HG03280 (cell line): Measurements from ENCODE around the gene MLST8.
A peak's percentile ranks its signal among the peaks of the same experiment; 100 is the strongest.

Experiments
- ATAC-seq: cut with Tn5 transposase; IDR thresholded peaks from one replicate; pipeline ENCODE4 v1.9.1; 2021; ENCODE audit warnings: mild to moderate bottlenecking, moderate library complexity; ENCODE audit not compliant: unreplicated experiment

MLST8 gene

DNA sequence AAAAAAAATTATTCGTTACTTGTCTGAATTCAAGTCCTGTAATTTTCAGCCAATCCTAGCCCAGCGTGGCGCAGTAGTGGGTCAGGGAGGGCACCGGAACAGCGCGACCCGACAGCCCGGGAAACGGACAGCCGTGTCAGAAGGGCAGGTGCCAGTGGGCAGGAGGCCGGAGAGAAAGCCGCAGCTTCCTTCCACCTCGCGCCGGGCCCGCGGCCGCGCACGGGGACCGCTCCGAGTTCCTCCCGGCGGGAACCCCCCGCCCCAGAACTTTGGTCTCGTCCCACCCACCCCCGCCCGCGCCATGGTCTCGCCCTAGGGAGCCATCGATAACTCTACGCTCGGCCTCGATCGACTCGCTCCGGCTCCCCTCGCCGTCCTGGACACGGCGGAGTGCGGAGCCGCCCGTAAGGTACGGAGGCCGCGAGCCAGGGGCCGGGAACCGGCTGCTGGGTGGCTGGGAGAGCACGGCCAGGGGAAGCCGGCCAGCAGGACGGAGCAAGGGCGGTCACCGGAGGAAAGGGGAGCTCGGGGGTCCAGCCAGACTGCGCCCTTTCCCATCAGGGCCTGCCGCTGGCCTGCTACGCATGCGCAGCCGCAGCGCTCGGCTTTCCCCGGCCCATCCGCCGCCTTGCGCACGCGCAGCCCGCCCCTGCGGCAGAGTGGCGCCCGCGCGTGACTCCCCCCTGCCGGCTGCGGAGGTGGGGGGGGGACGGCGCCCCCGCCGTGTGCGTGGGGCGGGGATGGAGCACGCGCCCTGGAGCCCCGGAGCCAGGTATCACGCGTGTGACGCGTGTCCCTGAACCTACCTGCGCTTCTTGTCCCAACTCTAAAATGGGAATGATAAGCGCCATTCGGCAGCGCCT lies at the start of gene MLST8:
TSS of gene MLST8 (plus strand) at position 351 of the 863 bp plus-strand sequence. CDS start 632 bp downstream, outside the sequence.
- peak; percentile 80 for ATAC-seq

GRCh38 chr16:2155977-2156848 lies 49.0 kb upstream of the MLST8 start:
- ATAC-seq = no peak

- no peak for ATAC-seq
Observed at GRCh38 chr16:2156849-2157224, 48.4 kb upstream of the MLST8 start.

GRCh38 chr16:2157480-2158261 lies 47.6 kb upstream of the MLST8 start:
- ATAC-seq = no peak

DNA sequence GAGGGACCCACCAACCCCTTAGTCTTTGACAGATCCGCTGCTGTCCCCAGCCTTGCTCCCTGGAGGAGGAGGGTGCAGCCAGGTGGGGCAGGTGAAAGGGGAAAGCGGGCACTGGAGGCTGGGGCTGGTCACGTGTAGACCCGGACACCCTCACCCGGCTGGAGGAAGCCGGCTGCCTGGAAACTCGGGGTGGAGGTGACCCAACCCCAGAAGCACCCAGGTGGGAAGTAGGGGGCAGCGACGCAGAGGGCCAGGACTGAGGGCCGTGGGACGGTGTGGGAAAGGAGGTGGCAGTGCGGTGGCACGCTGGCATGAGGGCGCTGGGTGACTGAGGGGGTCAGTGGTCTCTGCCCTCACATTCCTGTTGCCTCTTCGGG lies 47.0 kb upstream of the MLST8 start:
- no peak for ATAC-seq

DNA sequence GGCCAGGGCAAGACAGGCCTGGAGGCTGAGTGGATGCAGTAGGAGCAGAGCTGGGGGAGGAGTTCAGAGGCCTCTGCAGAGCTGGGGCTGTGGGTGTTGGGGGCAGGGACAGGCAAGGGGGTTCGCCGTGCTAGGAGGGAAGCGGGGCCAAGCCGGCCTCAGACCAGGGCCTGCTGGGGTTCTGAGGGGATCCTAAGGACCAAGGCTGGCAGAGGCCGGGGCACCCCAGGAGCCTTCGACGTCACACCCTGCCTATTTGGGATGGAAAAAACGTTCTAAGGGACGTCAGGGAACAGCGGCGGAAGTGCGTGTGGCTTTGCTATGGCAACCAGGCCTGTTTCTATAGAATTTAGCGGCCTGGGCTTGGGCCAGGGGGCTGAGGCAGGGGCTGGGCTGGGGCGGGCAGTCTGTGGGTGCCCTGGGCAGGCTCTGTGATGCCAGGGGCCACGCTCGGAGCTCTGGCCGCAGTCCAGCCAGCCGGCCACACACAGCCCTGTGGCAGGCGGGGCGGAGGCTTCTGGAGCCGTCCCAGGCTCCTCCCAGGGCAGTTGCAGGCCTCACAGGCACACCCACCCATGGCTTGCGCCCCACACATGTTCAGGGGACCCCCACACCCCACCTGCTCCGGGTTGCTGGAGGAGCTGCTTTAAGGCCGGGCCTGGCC lies 45.9 kb upstream of the MLST8 start:
- no peak for ATAC-seq

GRCh38 chr16:2160915-2161551 lies 44.2 kb upstream of the MLST8 start:
- ATAC-seq = no peak

DNA sequence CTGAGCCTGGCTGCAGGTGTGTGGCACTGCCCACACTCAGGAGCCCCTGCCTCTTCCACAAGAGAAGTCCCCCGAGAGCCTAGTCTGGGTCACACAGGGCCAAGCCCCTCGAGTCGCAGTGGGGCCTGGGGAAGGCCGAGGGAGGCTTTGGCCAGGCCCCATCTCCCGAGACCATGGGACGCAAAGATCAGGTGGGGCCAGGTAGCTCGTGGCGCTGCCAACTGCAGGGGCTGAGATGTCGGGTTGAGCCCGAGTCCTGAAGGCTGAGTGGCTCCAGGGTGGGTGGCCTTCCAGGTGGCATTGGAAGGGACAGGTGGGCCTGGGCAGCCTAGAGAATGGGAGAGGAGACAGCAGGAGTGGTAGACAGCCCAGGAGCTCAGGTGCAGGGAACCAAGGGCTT lies 43.3 kb upstream of the MLST8 start:
- no peak for ATAC-seq

DNA sequence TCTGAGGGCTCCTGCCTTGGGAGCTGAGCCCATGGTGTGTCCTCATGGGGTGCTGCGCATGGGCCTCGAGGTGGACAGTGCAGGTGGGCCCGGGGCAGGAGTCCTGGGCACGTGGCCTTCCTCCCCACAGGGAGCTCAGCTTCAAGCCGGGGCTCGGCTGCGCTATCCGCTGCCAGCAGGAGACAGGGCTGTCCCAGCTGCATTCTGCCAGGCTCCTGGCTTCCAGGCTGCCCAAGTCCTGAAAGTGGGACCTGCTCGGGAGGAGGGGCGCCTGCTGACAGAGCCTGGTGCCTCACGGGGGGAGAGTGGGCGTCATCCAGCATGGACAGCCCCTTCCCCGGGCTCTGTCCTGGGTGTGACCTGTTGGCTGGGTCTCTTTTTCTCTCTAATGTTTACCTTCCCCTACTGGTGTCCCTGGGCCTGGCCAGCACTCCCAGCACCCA lies 42.6 kb upstream of the MLST8 start:
- no peak for ATAC-seq

DNA sequence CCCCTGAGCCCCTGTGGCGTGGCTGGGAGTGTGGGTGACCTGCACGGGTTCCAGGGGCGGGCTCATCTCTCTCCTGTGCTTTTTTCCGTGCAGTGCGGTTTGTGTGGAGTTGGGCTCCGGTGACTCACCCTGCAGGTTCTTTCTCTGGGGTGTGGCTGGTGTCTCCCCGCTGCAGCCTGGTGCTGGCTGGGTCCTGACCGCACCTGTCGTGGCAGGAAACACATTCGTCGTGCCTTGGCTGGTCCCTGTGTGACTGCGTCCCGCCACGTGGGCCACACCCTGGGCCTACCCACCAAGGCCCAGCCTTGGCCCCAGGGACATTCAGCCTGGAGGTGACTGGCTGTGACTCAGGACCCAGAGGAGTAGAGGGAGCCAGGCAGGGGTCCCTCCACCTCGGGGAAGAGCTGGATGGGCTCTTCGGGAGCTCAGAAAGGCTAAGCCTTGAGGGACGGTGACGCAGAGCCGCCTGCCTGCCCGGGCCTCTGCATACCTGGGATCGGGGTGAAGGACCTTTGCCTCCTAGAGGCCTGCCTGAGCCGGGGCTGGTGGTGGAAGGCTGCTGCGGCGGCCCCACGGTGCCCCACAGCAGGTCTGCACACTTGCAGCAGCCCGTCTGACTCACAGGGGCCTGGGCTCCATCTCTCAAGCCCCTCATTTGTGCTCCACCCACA lies 41.9 kb upstream of the MLST8 start:
- no peak for ATAC-seq

GRCh38 chr16:2165861-2166260 lies 39.4 kb upstream of the MLST8 start:
- no peak for ATAC-seq

DNA sequence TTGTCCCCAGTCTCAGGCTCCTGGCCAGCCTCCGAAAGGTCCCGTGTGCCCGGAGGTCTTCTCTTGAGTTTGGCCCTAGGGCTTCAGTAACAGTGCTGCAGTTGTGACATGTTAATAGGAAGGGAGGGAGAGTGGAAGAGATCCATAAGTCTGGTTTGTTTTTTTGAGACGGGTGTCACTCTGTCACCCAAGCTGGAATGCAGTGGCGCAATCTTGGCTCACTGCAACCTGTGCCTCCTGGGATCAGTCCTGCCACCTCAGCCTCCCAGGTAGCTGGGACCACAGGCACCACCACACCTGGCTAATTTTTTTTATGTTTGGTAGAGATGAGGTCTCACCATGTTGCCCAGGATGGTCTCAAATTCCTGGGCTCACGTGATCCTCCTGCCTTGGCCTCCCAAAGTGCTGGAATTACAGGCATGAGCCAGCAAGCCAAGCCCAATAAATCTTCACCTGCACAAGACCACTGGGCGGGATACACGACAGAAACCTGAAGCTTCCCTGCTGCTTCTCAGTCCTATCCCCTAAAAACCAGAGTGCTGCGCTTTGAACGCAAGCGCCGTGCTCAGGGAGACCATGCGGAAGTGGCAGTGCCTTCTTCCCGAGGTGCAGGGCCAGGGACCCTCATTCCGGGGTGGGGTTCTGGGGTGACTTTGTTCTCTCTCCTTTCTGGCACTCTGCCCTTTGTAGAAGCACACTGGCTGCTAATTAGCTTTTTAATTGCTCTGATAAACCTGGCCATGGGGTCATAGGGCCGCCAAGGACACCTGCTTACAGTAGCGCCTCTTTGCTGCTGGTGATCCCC lies 38.8 kb upstream of the MLST8 start:
- ATAC-seq = no peak

GRCh38 chr16:2167068-2167638 lies 38.1 kb upstream of the MLST8 start:
- ATAC-seq = no peak

DNA sequence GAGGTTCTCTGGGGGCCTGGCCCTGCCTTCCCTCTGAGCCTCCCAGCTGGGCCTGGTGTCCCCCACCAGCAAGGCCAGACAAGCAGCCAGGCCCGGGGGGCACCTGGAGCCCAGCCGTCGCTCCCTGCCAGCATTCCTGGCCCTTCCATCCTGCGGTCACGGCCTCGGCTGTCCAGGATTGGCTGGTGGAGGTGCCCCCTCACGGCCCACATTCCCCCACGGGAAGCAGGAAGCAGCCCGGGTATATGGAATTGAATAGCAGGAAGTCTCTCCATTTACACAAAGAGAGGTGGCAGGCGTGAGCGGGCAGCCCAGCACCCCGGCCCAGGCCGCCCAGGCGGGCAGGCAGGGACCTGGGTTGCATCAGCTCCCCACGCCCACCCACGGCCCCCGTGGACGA lies 35.2 kb upstream of the MLST8 start:
- no peak for ATAC-seq

DNA sequence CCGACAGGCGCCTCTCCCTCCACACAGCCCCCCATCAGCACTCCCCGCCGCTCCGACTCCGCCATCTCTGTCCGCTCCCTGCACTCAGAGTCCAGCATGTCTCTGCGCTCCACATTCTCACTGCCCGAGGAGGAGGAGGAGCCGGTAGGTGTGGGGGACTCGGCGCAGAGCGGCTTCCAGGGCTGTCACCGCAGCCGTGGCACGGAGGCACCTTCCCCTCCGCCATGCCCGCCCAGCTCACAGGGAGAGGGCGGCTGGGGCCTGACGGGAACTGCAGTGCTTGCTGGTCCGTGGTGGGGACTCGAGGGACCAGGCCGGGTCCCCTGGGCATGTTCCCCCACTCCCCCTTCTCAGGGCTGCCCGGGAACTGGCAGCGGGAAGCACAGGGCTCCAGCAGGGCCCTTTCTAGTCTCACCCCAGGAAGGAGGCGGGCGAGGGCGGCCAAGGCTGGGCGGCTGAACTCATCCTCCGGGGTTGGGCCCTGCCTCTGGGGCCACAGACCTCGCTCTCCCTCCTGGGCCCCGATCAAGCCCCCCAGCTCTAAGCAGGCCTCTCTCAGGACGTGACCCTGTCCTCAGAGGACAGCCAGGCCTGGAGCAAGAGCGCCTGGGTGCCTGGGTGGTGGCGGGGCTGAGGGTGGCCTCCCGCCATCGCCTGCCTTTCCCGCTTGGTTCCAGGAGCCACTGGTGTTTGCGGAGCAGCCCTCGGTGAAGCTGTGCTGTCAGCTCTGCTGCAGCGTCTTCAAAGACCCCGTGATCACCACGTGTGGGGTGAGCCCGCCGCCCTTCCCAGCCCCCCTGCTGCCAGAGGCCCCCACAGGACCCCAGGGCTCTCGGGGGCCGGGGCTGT lies 34.4 kb upstream of the MLST8 start:
- no peak for ATAC-seq

DNA sequence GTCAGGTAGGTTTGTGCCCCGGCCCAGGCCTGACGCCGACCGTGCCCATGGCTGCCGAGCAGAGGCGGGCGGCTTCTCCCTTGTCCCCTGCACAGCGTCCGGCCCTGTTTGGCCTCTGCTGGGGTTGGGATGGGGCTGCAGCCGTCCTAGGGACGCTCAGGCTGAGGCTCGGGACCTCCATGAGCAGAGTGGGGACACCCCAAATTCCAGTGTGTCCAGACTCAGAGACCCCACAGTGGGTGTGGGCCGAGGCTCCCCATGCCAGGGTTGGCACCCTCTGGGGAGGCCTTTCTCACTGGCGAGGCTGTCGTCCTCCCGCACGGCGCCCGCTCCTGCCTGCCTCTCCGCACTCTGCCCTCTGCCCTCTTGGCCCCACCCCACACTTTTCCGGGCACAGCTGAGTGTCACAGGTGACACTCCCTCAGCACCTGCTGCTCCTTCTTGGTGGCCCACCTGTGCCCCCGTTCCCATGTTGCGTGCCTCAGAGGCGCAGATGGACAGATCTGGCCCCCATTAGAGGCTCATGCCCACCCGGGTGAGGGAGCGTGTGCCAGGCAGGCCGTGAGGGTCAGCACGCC lies 33.6 kb upstream of the MLST8 start:
- ATAC-seq = no peak

GRCh38 chr16:2172688-2173335 lies 32.4 kb upstream of the MLST8 start:
- ATAC-seq = no peak
